ENCODE data around the gene SMCP.

SMCP gene

DNA sequence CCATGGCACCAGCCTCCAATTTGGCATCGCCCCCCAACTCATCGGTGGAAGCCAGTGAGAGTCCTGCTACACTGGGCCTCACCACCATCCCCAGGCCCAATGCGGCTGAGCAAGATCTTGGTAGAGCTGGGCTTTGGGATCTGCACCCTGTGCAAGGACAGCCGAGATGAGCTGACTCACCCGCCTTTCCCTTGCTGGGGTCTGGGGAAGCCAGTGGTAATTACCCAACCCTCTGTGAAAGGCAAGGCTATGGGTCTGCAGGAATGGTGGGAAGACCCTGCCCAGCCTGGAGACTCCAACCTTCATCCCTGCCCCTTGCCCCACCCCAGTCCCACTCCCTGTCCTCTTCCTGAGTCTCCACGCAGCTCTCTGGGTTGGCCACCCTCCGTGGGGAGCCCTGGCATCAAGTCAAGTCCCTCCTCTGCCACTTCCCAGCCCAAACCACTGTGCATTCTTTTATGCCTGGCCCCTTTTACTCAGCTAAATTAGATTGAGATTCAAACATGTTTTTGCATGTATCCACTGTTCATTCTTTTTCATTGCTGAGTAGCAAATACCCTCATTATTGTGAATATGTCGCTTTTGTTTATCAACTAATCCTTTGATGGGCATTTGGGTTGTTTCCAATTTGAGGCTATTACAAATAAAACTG is 8.8 kb downstream of the SMCP start:
- no peak for DNase-seq (ENCODE audit: low read depth in 2 of 2)

DNA sequence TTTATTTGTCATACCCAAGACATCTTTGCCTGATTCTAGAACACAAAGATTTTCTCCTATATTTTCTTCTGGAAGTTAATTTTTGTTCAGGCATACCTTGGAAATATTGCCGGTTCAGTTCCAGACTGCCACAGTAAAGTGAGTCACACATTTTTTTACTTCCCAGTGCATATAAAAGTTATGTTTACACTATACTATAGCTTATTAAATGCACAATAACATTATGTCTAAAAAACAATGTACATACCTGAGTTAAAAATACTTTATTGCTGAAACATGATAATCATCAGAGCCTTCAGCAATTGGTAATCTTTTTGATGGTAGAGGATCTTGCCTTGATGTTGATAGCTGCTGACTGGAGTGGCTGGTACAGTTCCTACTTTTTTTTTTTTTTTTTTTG is 10.0 kb downstream of the SMCP start:
- DNase-seq (ENCODE audit: low read depth in 2 of 2): no peak

DNA sequence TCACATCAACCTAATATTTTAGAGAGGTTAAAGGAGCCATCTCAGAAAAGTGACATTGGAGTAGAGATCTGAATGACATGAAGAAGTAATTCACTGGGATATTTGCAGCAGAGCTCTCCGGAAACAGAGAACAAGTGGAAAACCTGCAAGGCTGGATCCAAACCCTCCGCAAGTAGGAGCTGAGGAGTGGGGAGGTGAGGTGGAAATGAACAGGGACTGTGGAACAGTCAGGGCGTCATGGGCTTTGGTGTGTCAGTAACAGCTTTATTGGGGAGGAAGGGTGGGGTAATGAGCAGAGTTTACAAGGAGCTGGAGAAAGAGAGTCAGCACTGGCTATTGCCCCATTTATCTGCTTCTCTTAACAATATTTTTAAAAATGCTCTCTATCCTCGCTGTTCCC is 20.9 kb downstream of the SMCP start:
- DNase-seq (ENCODE audit: low read depth in 2 of 2): no peak

DNA sequence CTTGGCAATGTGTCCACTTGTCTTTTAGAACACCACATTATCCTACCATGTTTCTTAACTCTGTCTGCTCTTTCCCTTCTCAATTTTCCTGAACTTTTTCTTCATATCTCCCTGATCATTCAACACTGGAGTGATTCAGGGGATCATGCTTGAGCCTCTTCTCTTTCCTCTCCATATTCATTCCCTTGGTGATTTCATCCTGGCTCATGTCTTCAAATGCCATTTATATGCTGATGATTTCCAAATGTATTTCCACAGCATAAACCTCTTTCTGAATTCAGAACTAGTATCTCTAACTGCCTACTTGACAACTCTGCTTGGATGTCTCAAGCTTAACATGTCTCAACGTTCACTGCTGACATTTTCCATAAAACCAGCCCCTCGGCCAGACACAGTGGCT is 21.8 kb downstream of the SMCP start:
- DNase-seq (ENCODE audit: low read depth in 2 of 2): no peak

DNA sequence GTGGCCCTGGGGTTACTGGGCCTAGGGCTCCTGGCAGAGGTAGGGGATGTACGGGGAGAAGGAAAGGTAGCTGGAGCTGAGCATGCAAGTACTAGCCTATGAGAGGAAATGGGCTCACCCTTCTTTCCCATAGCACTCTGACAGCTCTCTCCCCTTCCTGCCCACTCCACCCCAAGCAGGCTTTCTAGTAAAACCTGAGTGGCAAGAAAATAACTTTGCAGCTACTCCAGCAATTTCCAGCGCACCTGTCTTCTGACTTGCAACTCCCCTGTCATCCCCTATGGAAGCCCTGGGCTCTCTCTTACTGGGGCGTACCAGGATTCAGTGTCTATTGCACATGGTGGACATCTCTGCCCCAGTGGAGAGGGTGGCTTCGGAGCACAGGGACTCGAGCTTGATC is 23.5 kb downstream of the SMCP start:
- DNase-seq (ENCODE audit: low read depth in 2 of 2): no peak

DNA sequence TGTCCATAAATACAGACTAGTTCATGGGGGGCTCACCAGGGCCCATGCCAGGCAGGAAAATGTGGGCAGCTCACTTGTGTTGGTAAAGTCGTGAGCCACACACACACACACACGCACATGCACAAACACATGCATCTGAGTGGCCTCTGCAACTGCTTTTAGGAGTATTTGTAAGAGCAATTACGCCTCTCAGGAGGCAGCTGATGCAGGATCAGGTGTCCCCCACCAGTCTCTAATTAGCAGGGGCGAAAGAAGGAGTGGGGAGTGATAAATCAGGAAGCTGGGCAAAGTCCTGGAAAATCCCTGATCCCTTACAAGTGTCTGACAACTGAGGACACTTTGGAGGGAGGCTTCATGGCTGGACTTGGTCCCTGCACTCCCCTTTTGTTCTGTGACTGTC is 24.5 kb downstream of the SMCP start:
- no peak for DNase-seq (ENCODE audit: low read depth in 2 of 2)

DNA sequence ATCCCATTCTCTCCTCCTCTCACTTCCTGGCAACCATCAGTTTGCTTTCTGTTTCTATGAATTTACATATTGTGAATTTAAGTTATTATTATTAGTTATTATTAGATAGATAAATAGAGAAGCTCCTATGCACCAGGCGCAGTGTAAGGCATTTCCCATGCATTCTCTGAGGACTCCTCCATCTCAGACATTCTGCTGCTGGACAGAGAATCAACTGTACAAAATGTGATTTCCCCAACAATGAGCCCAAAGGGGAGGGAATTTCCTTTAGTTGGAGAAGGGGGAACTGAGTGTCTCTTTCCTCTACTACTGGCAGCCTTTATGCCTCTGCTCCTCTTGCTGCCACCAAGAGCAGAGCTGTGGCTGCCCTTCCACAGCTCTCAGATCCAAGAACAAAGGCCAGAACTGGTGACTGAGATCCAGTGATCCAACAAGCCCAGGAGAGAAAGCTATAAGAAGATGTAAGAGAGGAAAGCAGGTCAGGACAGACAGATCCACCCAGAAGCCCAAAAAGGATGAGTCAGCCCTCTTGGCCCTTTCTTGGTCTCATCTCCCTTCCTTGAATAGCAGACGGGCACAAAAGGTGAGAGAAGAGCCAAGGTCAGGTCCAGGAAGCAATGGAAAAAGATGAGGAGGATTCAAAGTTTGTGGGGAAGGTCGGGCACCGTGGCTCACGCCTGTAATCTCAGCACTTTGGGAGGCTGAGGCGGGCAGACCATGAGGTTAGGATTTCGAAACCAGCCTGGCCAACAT is 26.7 kb downstream of the SMCP start:
- DNase-seq (ENCODE audit: low read depth in 2 of 2): no peak

DNA sequence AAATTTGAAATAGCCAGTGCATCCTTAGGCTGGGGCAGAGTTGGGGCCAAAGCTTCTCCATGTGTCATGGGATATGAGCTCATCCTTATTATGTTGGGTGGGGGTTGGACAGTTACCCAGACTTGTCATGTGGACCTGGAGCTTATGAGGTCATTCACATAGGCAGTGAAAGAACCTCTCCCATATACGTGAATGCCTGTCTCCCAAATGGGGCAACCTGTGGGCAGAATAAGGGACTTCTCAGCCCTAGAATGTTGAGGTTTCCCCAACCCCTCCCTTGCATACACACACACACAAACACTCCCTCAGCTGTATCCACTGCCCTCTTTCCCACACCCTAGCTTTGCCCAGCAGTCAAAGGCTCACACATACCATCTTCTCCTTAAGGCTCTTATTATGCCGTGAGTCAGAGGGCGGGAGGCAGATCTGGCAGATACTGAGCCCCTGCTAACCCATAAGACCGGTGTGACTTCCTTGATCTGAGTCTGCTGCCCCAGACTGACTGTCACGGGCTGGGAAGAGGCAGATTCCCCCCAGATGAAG is 28.0 kb downstream of the SMCP start:
- DNase-seq (ENCODE audit: low read depth in 2 of 2): no peak

DNA sequence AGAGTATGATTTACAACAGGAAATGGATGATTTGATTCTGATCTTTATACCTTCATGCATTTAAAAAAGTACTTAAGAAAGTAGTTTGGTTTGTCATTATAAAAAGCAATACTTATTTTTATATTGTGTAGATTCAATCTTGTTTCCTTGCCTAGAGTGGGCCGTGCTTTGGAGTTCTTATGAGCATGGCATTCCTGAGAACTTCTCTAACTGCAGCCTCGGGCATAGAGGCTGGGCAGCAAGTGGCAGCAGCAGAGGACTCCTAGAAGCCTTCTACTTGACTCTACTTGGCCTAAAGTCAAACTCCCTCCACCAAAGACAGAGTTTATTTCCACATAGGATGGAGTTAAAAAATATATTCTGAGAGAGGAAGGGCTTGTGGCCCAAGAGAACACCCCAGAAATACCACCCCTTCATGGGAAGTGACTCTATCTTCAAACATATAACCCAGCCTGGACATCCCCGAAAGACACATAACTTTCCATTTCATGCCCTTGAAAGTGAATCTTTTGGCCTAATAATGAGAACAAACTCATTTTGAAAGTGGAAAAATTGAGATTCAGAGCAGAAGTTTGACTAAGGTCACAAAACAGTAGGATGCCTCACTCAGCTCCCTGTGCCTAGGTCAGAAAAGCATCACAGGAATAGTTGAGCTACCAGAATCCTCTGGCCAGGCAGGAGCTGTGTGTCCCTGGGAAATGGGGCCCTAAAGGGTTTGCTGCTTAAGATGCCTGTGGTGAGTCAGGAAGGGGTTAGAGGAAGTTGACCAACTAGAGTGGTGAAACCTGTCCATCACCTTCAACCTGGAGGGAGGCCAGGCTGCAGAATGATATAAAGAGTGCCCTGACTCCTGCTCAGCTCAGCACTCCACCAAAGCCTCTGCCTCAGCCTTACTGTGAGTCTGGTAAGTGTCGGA is 29.8 kb downstream of the SMCP start, which contains the start of gene IVL:
Gene IVL, plus strand, starts transcription at position 861 of the 916 bp plus-strand sequence. CDS start 1,252 bp downstream, outside the sequence.
- no peak for DNase-seq (ENCODE audit: low read depth in 2 of 2)

DNA sequence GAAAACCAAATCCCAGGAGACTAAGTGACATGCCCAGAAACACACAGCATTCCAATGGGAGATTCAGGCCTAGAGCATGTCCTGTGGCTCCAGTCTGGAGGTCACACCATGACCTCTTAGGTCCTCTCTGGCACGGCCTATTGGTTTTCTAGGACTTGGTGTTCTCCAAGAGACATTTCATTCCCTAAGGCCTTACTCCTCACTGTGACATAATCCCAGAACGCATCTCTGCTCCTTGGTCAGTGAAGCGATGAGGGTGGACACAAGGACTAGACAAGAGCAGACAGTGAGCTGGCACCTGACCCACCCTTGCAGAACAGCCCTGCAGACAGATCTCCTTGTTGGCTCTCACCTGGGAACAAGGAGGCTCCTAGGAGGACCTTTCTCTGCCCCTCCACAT is 31.1 kb downstream of the SMCP start:
- DNase-seq (ENCODE audit: low read depth in 2 of 2): no peak

DNA sequence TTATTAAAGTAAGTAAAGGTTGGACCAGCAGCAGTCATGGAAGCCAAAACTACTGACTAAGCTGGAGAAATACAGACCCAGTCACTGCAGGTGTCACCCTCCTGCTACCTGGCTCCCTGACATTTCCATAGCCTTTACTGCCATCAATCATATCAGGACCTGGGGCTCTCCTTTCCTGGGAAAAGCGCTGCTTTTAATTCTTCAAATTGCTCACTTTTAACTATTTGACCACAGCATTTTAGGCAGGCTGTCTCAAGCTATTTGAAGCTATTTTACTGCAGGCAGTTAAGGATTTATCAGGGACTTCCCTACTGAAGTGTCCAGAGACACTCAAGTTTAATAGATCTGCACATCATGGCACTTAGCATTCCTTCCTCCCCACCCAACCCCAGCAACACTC is 34.3 kb downstream of the SMCP start:
- no peak for DNase-seq (ENCODE audit: low read depth in 2 of 2)

DNA sequence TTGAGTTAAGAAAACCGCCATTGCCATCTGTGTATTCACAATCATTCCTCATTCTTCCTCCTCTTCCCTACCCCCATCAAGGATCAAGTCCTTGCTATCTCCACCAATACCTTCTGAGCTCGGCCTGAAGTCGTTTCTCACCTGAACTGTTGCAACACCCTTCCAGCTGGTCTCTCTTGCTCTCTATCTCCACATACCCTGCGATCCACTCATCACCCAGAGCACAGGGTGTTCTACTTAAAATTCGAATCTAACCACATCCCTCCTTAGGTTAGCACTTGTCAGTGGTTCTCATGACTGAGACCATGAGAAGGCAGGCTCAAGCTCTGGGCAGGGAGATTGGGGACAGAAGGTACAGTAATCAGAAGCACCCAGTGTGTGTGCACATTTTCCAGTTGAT is 34.8 kb downstream of the SMCP start:
- DNase-seq (ENCODE audit: low read depth in 2 of 2): no peak

DNA sequence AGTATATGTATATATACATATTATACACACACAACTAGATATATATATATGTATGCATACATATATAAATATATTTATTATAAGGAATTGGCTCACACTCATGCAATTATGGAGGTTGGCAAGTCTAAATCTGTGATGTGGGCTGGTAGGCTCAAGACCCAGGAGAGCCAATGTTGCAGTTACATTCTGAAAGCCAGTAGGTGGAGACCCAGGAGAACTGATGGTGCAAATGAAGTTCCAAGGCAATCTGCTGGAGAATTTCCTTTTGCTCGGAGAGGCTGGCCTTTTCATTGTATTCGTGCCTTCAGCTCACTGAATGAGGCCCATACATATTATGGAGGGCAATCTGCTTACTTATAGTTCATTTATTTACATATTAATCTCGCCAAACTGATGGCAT is 39.7 kb downstream of the SMCP start:
- no peak for DNase-seq (ENCODE audit: low read depth in 2 of 2)

DNA sequence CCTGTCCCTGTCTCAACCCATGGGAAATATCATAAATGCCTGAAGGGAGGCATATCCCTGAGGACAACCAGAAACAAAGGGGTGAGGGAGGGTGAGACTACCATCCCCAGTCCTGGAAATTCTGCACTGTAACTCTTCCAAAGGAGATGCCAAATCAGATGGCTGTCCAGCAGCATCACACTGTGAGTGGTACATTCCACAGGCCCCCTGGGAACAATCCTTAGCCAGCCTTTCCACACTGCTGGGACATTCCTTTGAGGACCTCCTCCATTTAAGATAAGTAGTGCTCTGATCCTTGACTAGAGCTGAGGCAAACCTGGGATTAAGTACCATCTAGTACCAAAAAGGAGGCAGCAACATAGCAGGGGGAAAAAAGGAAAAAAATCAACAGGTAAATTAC is 40.9 kb downstream of the SMCP start:
- DNase-seq (ENCODE audit: low read depth in 2 of 2): no peak

DNA sequence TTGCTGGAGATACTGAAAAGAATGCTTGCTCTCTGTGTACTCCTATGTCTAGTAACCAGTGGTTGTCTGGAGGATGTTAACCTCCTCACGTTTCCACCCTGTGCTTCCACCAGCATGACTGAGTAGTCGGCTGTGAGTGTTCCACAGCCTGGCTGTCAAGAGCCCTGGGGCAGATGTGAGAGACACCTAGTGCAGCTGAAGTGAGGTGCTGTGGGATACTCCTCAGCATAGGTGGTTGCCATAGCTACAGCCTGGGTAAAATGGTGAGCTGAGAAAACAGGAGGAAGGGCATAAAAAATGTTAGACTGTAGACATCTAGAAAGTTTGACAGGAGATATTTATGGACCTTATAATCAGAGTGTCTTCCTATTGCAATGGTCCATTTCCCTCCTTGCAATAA is 46.1 kb downstream of the SMCP start:
- no peak for DNase-seq (ENCODE audit: low read depth in 2 of 2)

DNA sequence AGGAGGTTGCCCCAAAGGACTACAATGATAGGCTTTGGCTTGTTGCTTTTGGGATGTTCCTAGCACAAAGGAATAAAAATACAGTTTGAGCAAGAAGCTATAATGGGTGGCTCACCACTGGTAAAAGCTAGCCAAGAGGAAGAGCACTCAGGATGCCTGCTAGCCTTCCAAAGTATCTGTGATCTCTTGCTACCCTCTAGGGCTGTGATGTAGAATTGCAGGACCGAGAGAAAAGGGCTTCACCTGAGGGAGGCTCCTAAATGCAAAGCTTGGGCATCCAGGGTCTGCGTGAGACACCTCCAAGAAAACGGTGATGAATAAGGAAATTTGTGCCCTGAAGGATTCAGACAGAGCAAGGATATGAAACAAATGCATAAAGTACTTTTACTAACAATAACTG is 48.0 kb downstream of the SMCP start:
- DNase-seq (ENCODE audit: low read depth in 2 of 2): no peak

DNA sequence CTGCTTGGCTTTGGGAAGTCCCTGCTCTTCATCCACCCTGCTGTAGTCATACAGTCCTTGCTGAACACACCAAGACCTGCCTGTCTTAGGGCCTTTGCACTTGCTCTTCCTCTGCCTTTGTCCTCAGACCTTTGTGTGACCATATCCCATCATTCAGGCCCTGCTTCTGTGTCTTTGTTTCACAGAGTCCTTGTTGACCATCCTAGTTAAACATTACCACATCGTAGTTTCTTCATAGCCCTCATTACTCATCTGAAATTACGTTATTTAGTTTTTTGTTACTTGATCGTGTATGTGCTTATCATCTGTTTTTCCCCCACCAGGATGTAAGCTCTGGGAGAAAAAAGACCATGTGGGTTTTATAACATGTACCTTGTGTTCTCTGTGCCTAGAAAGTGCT is 50.5 kb downstream of the SMCP start:
- no peak for DNase-seq (ENCODE audit: low read depth in 2 of 2)

DNA sequence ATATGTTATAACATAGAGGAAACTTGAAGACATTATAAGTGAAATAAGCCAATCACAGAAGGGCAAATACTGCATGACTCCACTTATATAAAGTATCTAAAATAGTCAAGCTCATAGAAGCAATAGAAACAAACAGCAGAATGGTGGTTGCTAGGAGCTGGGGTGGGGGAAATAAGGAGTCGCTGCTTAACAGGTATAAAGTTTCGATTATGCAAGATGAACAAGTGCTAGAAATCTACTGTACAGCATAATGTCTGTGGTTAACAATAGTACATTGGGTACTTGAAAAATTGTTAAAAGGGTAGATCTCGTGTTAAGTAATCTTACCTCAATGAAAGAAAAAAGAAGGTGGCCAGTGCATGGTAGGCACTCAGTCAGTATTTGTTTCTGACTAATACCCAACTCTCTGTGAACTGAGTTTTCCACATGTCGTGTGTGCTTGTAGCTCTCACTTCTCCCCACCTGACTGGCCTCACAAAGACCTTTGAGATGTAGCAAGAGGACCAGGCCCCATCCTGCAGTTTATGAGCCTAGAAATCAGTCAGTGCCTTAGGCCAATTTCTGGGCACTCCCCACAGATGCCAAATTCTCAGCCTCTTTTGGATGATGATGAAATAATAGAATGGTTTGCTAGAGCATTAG is 54.2 kb downstream of the SMCP start:
- DNase-seq (ENCODE audit: low read depth in 2 of 2): no peak

DNA sequence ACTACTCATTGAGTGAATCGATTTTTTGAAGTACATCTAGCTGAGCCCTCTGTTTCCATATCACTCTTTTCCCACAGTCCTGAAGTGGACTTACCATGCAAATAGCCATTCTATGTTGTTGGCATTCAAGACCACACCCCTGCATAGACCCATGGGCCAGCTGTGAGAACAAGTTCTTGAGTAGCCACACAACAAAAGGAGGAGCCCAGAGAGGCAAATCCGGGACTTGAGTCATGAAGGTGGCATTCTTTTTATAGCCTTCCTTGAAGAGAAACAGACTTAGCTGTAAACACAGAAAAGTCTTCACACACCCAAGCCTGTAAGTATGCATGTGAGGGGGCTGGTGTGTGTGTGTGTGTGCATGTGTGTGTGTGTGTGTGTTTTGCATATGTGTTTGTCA is 55.1 kb downstream of the SMCP start:
- DNase-seq (ENCODE audit: low read depth in 2 of 2): no peak
